Epidermal melanocyte (primary cell): ENCODE data around the gene SUGCT.
"Not testable (repeated sequence)": the region's sequence is repeated elsewhere in the genome, so short reads cannot be mapped to it uniquely, and the experiment has no call there.

ENCODE experiments used
- DNase-seq: peaks from one replicate; pipeline ENCODE4 v3.0.0; 2011; ENCODE audit warnings: low spot score; ENCODE audit not compliant: insufficient read length

The SUGCT gene

GRCh38 chr7:40138973-40139372 is 4.2 kb downstream of the SUGCT start:
- DNase-seq = no peak

GRCh38 chr7:40139891-40140290 is 5.1 kb downstream of the SUGCT start:
- DNase-seq = not testable (repeated sequence)

GRCh38 chr7:40141916-40142315 is 7.1 kb downstream of the SUGCT start:
- DNase-seq = not testable (repeated sequence)

GRCh38 chr7:40145596-40146130 is 10.9 kb downstream of the SUGCT start:
- DNase-seq = not testable (repeated sequence)

GRCh38 chr7:40147371-40148246 is 12.8 kb downstream of the SUGCT start:
- DNase-seq = no peak

- not testable (repeated sequence) for DNase-seq
These were observed 13.4 kb downstream of the SUGCT start for GRCh38 chr7:40148247-40148580.

- DNase-seq = no peak
These were observed 13.9 kb downstream of the SUGCT start for GRCh38 chr7:40148671-40149070.

- DNase-seq = no peak
These were observed 16.7 kb downstream of the SUGCT start for GRCh38 chr7:40151504-40151903.

- no peak for DNase-seq
These were observed 22.2 kb downstream of the SUGCT start for GRCh38 chr7:40156988-40157387.

GRCh38 chr7:40162516-40162915 is 27.7 kb downstream of the SUGCT start:
- no peak for DNase-seq

GRCh38 chr7:40165216-40165615 is 30.4 kb downstream of the SUGCT start:
- no peak for DNase-seq

GRCh38 chr7:40167291-40167690 is 32.5 kb downstream of the SUGCT start:
- DNase-seq = no peak

- DNase-seq = not testable (repeated sequence)
These were observed 33.5 kb downstream of the SUGCT start for GRCh38 chr7:40168266-40168665.

GRCh38 chr7:40173121-40173520 is 38.3 kb downstream of the SUGCT start:
- not testable (repeated sequence) for DNase-seq

GRCh38 chr7:40175256-40175655 is 40.5 kb downstream of the SUGCT start:
- DNase-seq = not testable (repeated sequence)

- no peak for DNase-seq
These were observed 41.1 kb downstream of the SUGCT start for GRCh38 chr7:40175725-40176510.

- DNase-seq = no peak
These were observed 42.3 kb downstream of the SUGCT start for GRCh38 chr7:40177071-40177470.

- DNase-seq = no peak
These were observed 47.6 kb downstream of the SUGCT start for GRCh38 chr7:40182452-40182851.

- no peak for DNase-seq
These were observed 51.8 kb downstream of the SUGCT start for GRCh38 chr7:40186586-40186985.

- no peak for DNase-seq
These were observed 57.2 kb downstream of the SUGCT start for GRCh38 chr7:40192036-40192435.

- no peak for DNase-seq
These were observed 59.9 kb downstream of the SUGCT start for GRCh38 chr7:40194745-40195144.

- DNase-seq = no peak
These were observed 62.7 kb downstream of the SUGCT start for GRCh38 chr7:40197527-40197926.
